Cardiac septum (tissue), 1 donor: ENCODE results near the gene CNST. TPM values are rescaled to one million over a fixed set of nuclear protein-coding genes. Genes with fewer than 3 reads are reported as not detected.

Experiments used
- DNase-seq: peaks from one replicate; pipeline ENCODE4 v3.0.0-alpha.2; 2020; ENCODE audit warnings: low spot score
- intact Hi-C: fragments of 100-400 bp; cut with DNase I; formaldehyde crosslinking; loops from one replicate; pipeline ENCODE4 v1.14.0; 2022
- long read RNA-seq: library from polyadenylated mRNA; unstranded; transcript quantifications from one replicate; pipeline ENCODE4 v2.0.0, GENCODE V29; 2021
- total RNA-seq: library from RNA; stranded (reverse); fragmentation: NEBNext Ultra II Directional; extraction: Animal tissue kit (Norgen Biotek cat#: 25700); gene quantifications from one replicate; pipeline ENCODE4 v1.2.1, GENCODE V29; 2021
- donor health status: DM: no; HTN: no; CAD: no.

The CNST gene
- 10.9 TPM for total RNA-seq
- long read RNA-seq, partial matches to known transcripts = 3 of 6 reads
- long read RNA-seq, other reads (novel, unspliced or antisense) = 1 of 6 reads

GRCh38 chr1:246566128-246566812 lies at the start of gene CNST, which contains the start of gene TFB2M:
TSS of gene CNST (plus strand) at chr1:246566456. CDS start at chr1:246591563, 25,107 bp downstream.
TSS of gene TFB2M (minus strand) at chr1:246566261. CDS start at chr1:246566138, 123 bp downstream.
- intact Hi-C loops = loop anchor here (2.0 to 10.0 kb wide), 5 partner anchors 43 to 159 kb away; partner anchors contain the start of genes SCCPDH and SMYD3
- peak; percentile 99 for DNase-seq

GRCh38 chr1:246517391-246517790 lies 48.9 kb upstream of the CNST start:
- intact Hi-C loops = no loop called here
- no peak for DNase-seq

DNA sequence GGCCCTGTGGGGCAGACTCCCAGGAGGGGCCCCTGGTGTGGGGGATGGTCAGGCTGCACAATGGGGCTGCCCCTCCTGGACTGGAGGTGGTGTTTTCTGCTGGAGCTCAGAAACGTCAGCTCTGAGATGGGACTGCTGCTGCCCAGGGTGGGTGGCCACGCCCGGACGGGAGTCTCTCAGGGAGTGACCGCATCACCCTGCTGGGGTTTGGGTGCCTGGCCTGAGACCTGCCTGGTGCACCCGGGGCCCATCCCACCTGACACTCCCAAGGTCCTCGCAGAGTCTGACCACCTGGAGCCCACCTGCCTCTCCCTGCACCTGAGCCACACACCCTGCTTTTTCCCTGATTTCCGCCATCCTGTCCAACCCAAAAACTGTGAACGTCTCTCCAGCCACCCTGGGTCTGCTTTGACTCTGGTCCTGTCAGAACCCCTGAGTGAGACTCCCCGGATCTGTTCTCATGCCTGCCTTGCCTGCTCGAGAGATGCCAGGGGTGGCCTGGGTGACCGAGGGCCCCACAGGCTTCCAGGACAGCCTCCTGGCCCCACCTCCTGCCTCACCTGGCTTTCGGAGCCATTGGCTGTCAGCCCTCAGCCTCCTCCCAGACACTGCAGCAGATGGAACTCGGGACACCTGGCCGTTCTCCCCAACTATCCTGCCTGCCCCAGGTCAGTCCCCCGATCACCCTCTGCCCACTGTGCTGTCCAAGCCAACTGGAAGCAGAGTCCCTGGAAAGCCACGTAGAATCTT lies 47.6 kb upstream of the CNST start:
- intact Hi-C loops = no loop called here

GRCh38 chr1:246519514-246519913 lies 46.7 kb upstream of the CNST start:
- intact Hi-C loops = no loop called here
- DNase-seq = no peak

More for the DNA sequence above, 47.6 kb upstream of the CNST start:
- DNase-seq = no peak

GRCh38 chr1:246526380-246526779 lies 39.9 kb upstream of the CNST start:
- DNase-seq = no peak
- intact Hi-C loops = no loop called here

DNA sequence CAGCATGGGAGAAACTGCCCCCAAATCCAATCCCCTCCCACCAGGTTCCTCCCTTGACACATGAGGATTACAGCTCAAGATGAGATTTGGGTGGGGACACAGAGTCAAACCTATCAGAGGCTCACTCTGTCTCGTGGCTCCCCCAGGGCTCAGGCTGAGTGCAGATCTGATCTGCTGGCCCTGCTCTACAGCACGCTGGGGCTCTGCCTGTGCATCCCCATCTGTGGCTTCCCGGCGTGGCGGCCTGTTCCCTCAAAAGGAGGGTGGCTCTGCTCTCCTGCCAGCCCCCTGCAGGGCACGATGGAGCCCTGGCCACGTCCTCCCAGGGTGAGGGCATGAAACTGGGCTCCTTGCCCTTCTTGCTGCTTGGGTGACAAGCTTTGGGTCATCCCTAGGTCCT lies 39.3 kb upstream of the CNST start:
- no peak for DNase-seq
- intact Hi-C loops = no loop called here

DNA sequence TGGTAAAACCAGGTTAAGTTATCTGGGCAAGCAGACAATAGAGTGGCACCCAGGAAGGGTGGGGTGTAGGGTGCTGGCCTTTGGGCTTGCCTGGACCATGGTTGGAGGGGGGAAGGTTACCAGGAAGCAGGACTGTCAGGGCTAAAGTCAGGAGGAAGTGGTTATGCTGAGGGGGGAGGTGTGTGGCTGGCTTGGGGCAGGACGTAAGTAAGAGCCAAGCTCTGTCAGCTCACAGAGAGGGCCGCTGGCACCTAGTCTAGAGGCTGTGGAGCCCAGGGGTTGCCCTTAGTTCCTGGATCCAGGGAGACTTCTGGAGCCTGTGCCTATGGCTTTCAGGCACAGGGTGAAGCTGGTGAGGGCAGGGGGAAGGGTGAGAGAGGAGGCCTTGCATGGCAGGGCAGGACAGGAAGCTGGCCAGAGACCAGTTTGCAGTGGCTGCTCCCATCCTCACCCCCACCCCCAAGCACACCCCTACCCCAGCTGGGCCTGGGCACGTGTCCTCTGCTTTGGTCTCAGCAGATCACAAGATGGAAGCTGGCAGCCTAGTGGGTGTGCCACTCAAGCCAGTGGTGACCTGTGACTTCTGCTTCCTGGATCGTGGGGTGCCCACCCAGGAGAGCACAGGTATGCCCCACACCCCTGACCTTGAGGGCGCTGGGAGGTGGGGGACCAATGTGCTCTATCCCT lies 38.7 kb upstream of the CNST start:
- DNase-seq = no peak
- intact Hi-C loops = no loop called here

- intact Hi-C loops = no loop called here
- no peak for DNase-seq
These were observed 37.1 kb upstream of the CNST start for GRCh38 chr1:246528933-246529731.

- intact Hi-C loops = no loop called here
- DNase-seq = no peak
These were observed 35.8 kb upstream of the CNST start for GRCh38 chr1:246530482-246530881.

DNA sequence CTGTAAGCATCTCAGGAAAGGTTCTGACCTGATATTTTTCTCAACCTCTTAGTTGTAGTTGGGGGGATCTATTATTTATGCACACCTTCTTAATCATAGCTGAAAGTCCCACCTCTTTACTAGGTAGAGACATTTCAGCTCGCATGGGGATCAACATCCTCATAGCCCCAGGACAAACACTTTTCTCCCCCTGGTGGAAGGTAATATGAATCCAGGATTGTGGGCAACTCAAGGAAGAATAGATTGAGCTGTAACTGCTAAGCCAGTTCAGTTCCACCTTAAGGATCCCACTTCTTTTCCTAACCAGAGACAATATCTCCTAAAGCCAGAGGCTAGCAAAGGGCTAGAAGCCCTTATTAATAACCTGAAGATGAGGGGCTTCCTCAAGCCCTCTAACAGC lies 33.7 kb upstream of the CNST start:
- intact Hi-C loops = no loop called here

DNA sequence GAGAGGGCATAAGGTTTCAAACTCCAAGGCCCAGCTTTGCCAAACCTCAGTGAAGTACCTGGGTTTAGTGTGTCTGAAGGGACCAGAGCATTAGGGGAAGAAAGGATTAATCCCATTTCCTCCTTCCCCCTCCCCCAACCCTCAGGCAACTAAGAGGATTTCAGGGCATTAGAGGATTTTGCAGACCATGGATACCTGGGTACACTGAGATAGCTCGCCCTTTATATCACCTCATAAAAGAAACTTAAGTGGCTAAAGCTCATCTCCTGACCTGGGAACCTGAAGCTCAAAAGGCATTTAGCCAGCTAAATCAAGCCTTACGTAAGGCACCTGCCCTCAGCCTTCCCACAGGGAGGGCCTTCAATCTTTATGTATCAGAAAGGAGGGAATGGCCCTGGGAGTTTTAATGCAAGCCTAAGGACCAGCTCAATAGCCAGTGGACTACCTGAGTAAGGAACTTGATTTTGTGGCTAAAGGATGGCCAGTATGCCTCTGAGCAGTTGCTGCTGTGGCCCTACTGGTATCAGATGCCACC lies 32.8 kb upstream of the CNST start:
- DNase-seq = no peak
- intact Hi-C loops = no loop called here

More for the DNA sequence above, 33.7 kb upstream of the CNST start:
- no peak for DNase-seq

GRCh38 chr1:246534114-246534513 lies 32.1 kb upstream of the CNST start:
- intact Hi-C loops = no loop called here
- no peak for DNase-seq

- intact Hi-C loops = no loop called here
- DNase-seq = no peak
These were observed 28.8 kb upstream of the CNST start for GRCh38 chr1:246537441-246537840.

DNA sequence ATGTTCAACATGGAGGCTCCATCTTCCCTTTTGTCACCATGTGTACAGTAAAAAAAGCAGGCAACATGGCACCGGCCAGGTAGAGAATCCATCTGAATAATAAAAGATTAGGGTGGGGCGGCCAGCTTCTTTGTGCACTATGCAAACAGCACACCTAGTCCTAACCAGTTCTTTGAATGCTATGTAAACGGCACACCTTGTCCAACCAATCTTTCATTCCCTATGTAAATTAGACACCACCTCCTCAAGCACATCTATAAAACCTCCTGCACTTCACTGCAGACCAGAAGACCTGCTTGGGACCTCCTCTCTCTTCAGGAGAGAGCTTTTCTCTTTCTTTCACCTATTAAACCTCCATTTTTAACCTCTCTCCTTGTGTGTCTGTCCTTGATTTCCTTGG lies 28.4 kb upstream of the CNST start:
- intact Hi-C loops = no loop called here
- DNase-seq = no peak

- no peak for DNase-seq
- intact Hi-C loops = no loop called here
These were observed 25.3 kb upstream of the CNST start for GRCh38 chr1:246540738-246541491.

DNA sequence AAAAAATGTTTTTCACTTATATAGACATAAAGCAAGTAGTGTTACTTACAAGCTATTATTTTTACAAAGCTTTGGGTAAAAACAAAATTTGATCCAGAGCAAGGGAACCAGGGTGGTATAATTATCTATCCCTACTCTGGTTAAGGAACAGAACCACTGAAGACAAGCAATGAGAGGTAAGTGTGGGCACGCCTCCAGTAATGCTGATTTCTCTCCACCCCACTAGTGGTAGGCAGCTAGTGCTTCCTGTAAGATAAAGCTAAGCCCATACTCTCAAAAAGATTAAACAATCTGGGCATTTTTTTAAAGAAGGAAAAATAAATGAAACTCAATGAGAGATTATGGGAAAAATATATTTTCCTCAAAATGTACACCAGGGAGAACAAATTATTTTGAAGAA lies 22.3 kb upstream of the CNST start:
- no peak for DNase-seq
- intact Hi-C loops = no loop called here

DNA sequence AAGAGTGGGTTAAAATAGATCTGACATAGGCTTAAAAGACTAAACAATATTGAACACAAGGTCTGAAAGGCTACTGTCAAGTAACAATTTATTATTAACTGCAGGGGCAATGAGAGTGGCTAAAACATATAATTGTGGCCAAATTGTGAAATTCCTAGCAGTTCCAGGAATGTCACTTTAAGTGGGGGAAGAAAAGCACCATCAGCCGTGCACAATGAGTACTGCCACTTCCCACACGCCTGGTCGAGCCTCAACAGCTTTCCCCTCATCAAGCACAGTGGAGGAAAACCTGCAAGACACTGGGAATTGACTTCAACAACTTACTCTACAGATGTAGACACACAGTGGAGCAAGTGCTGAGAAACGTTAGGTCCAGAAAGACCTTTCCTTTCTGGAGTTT lies 16.6 kb upstream of the CNST start:
- DNase-seq = no peak
- intact Hi-C loops = no loop called here

DNA sequence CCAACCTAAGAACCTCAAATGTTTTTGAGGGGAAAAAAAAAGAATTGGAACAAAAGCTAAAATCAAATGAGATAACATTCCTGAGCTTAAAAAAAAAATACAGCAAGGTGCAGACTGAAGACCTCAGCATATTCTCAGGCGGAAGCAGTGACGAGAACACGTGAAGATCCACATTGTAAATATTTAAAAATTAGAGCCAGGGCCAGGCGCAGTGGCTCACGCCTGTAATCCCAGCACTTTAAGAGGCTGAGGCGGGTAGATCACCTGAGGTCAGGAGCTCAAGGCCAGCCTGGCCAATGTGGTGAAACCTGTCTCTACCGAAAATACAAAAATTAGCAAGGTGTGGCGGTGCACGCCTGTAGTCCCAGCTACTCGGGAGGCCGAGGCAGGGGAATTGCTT lies 15.9 kb upstream of the CNST start:
- intact Hi-C loops = no loop called here
- no peak for DNase-seq

- no peak for DNase-seq
- intact Hi-C loops = no loop called here
These were observed 14.1 kb upstream of the CNST start for GRCh38 chr1:246552110-246552509.
